GM21390 (cell line): Measurements from ENCODE around the gene PIGB.
"Not testable (repeated sequence)": the region's sequence is repeated elsewhere in the genome, so short reads cannot be mapped to it uniquely, and the experiment has no call there.

ENCODE experiments used
- ATAC-seq: cut with Tn5 transposase; IDR thresholded peaks from one replicate; pipeline ENCODE4 v1.9.1; 2021; ENCODE audit not compliant: unreplicated experiment

Gene PIGB

GRCh38 chr15:55297315-55297714 lies 21.7 kb upstream of the PIGB start:
- ATAC-seq = no peak

GRCh38 chr15:55302801-55303200 lies 16.2 kb upstream of the PIGB start:
- not testable (repeated sequence) for ATAC-seq

- ATAC-seq = peak; percentile 40
Observed at GRCh38 chr15:55319537-55320237, 665 bp downstream of the PIGB start.

- ATAC-seq = no peak
Observed at GRCh38 chr15:55320238-55320550, 1.2 kb downstream of the PIGB start.

- ATAC-seq = no peak
Observed at GRCh38 chr15:55320963-55321362, 1.9 kb downstream of the PIGB start.

- no peak for ATAC-seq
Observed at GRCh38 chr15:55322467-55322866, 3.4 kb downstream of the PIGB start.

GRCh38 chr15:55327387-55327786 lies 8.4 kb downstream of the PIGB start:
- no peak for ATAC-seq

- ATAC-seq = no peak
Observed at GRCh38 chr15:55334371-55334770, 15.3 kb downstream of the PIGB start.

GRCh38 chr15:55334997-55335396 lies 16.0 kb downstream of the PIGB start:
- no peak for ATAC-seq

GRCh38 chr15:55337160-55337559 lies 18.1 kb downstream of the PIGB start:
- no peak for ATAC-seq

- ATAC-seq = no peak
Observed at GRCh38 chr15:55343168-55343567, 24.1 kb downstream of the PIGB start.

GRCh38 chr15:55344206-55344605 lies 25.2 kb downstream of the PIGB start:
- no peak for ATAC-seq

GRCh38 chr15:55348281-55348778 lies 29.3 kb downstream of the PIGB start:
- ATAC-seq = no peak

- ATAC-seq = no peak
Observed at GRCh38 chr15:55349282-55349681, 30.3 kb downstream of the PIGB start.

GRCh38 chr15:55353025-55353424 lies 34.0 kb downstream of the PIGB start:
- no peak for ATAC-seq

GRCh38 chr15:55356985-55357585 lies 38.1 kb downstream of the PIGB start:
- ATAC-seq = no peak

- ATAC-seq = no peak
Observed at GRCh38 chr15:55357774-55358173, 38.8 kb downstream of the PIGB start.

GRCh38 chr15:55358471-55358870 lies 39.4 kb downstream of the PIGB start:
- ATAC-seq = no peak

GRCh38 chr15:55360256-55360655 lies 41.2 kb downstream of the PIGB start:
- no peak for ATAC-seq

GRCh38 chr15:55361048-55361447 lies 42.0 kb downstream of the PIGB start:
- ATAC-seq = no peak

GRCh38 chr15:55362641-55363040 lies 43.6 kb downstream of the PIGB start:
- no peak for ATAC-seq

GRCh38 chr15:55366981-55367380 lies 48.0 kb downstream of the PIGB start:
- ATAC-seq = no peak
